ENCODE measurements around the gene GALNTL6. TPM values are rescaled to one million over a fixed set of nuclear protein-coding genes. Genes with fewer than 3 reads are reported as not detected.

GALNTL6 gene
- total and polyA plus RNA-seq, 7 donors: 0.14 to 2.5 (median 0.42) TPM; not detected in 1

- H3K4me3 ChIP-seq: no peak overlapping the region
- H3K4me1 ChIP-seq: no peaks in the 10 kb centered on the region
- TF ChIP-seq POLR2AphosphoS5 (IDR thresholded peaks at IDR 0.05) (no peak), POLR2A (IDR thresholded peaks at IDR 0.05) (no peak), EP300 (IDR thresholded peaks at IDR 0.05) (no peak), CTCF (IDR thresholded peaks at IDR 0.05) (no peak)
- no peaks in the 10 kb centered on the region for H3K27me3 ChIP-seq
- no peak overlapping the region for H3K27ac ChIP-seq
- 61 to 82% methylated on average over 2 of the region's 2 CpGs for WGBS, 2 donors
- intact Hi-C loops (cut with DNase I): no loop called here
- H3K36me3 ChIP-seq: no peaks in the 10 kb centered on the region
- no peak for DNase-seq
- H3K9me3 ChIP-seq: no peaks in the 10 kb centered on the region
These were observed 106.1 kb downstream of the GALNTL6 start for GRCh38 chr4:171919314-171919713.

- Histone ChIP-seq H3K4me1 (no peaks in the 10 kb centered on the region), H3K36me3 (no peaks in the 10 kb centered on the region), H3K27ac (no peak overlapping the region), H3K4me3 (no peak overlapping the region), H3K27me3 (no peaks in the 10 kb centered on the region), H3K9me3 (no peaks in the 10 kb centered on the region)
- DNase-seq: no peak
- WGBS, 2 donors: 82 to 92% methylated on average over 3 of the region's 3 CpGs
- TF ChIP-seq POLR2AphosphoS5 (IDR thresholded peaks at IDR 0.05): no peak
- TF ChIP-seq CTCF (IDR thresholded peaks at IDR 0.05): no peak
- no peak for TF ChIP-seq POLR2A (IDR thresholded peaks at IDR 0.05)
- TF ChIP-seq EP300 (IDR thresholded peaks at IDR 0.05): no peak
- intact Hi-C loops (cut with DNase I): no loop called here
These were observed 107.7 kb downstream of the GALNTL6 start for GRCh38 chr4:171920901-171921300.

DNA sequence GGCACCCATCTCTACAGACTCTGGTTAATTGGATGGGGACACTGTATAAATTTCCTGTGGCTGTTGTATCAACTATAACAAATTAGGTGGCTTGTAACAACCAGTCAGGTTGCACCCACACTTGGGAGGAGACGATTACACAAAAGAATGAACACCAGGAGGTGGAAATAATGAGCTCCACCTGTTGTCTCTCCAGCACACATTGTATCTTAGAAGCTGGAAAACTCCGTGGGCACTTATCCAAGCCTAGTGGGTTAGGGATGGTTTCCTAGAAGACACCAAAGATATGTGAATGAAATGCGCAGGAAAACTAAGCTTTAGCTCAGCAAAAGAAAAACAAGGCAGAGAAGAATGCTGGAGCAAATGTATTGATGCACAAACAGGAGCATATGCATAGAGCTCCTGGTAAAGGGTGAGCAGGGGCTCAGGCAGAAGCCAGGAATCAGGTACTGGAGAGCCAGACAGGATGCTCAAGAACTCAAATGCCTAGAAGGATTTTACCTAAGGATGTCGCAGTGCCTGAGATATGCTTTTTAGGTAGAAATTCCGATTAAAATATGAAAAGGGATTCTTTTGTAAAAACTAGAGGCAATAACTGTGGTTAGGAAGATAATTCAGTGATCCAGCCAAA, 111.7 kb downstream of the GALNTL6 start:
- Histone ChIP-seq H3K36me3 (no peaks in the 10 kb centered on the region), H3K4me1 (no peaks in the 10 kb centered on the region), H3K27ac (no peak overlapping the region), H3K9me3 (no peaks in the 10 kb centered on the region), H3K4me3 (no peak overlapping the region), H3K27me3 (no peaks in the 10 kb centered on the region)
- 62 to 77% methylated on average over 5 of the region's 5 CpGs for WGBS, 2 donors
- DNase-seq: no peak
- no peak for TF ChIP-seq POLR2A (IDR thresholded peaks at IDR 0.05)
- TF ChIP-seq EP300 (IDR thresholded peaks at IDR 0.05): no peak
- TF ChIP-seq POLR2AphosphoS5 (IDR thresholded peaks at IDR 0.05): no peak
- TF ChIP-seq CTCF (IDR thresholded peaks at IDR 0.05): no peak
- intact Hi-C loops (cut with DNase I): no loop called here

GRCh38 chr4:171928336-171928735, 115.1 kb downstream of the GALNTL6 start:
- H3K4me3 ChIP-seq: no peak overlapping the region
- H3K9me3 ChIP-seq: no peaks in the 10 kb centered on the region
- H3K4me1 ChIP-seq: no peaks in the 10 kb centered on the region
- DNase-seq: no peak
- H3K36me3 ChIP-seq: no peaks in the 10 kb centered on the region
- H3K27me3 ChIP-seq: no peaks in the 10 kb centered on the region
- TF ChIP-seq EP300 (IDR thresholded peaks at IDR 0.05) (no peak), POLR2AphosphoS5 (IDR thresholded peaks at IDR 0.05) (no peak), POLR2A (IDR thresholded peaks at IDR 0.05) (no peak), CTCF (IDR thresholded peaks at IDR 0.05) (no peak)
- no peak overlapping the region for H3K27ac ChIP-seq
- intact Hi-C loops (cut with DNase I): no loop called here
- 89 to 91% methylated on average over 4 of the region's 4 CpGs for WGBS, 2 donors

GRCh38 chr4:171929477-171929876, 116.3 kb downstream of the GALNTL6 start:
- no peaks in the 10 kb centered on the region for H3K9me3 ChIP-seq
- no peak overlapping the region for H3K4me3 ChIP-seq
- no peak for TF ChIP-seq EP300 (IDR thresholded peaks at IDR 0.05)
- no peak for DNase-seq
- H3K4me1 ChIP-seq: no peaks in the 10 kb centered on the region
- no peaks in the 10 kb centered on the region for H3K36me3 ChIP-seq
- intact Hi-C loops (cut with DNase I): no loop called here
- H3K27ac ChIP-seq: no peak overlapping the region
- no peaks in the 10 kb centered on the region for H3K27me3 ChIP-seq
- 93 to 95% methylated on average over 11 of the region's 11 CpGs for WGBS, 2 donors
